HPDE6-E6E7 (cell line): Measurements from ENCODE around the gene ULBP3.
"Not testable (repeated sequence)": the region's sequence is repeated elsewhere in the genome, so short reads cannot be mapped to it uniquely, and the experiment has no call there.

Experiments
- DNase-seq: peaks from one replicate; pipeline ENCODE4 v3.0.0; 2011; ENCODE audit warnings: missing footprints; ENCODE audit errors: extremely low spot score

Gene ULBP3

DNA sequence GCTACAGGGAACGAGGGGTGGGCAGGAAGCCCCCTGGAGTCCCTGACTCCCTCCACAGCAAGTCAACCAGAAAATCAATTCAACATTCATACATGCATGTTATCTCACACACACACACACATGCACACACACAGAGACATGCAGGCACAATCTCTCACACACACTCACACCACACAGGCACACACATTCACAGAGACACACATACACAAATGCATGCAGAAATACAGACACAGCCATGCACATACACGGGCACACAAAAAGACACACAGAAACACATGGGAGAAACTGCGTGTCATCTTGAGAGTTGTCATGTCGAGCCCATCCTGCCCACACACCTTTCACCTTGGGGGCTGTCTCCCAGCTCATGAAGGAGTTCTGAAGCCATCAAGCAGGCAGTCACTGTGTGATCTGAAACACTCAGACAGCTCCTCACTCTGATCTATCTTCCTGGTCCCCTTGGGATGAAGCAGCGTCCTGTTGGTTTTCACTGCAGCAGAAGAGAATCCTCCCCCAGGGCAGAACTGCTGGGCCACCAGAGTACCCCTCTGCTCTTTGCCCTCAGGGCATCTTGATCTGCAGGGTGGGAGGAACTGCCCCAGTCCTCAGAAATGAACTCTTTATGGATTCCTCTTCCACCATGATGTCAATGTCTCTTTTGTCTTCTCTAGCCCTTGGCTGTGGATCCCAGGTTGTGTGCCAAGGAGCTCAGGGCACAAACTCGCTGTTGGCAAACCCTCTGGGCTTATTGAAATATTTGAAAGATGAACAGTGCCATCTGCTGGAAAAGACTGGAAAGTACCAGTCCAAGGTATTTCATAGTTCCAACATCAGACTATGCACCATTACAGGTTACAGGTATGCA, 52.4 kb downstream of the ULBP3 start:
- no peak for DNase-seq

DNA sequence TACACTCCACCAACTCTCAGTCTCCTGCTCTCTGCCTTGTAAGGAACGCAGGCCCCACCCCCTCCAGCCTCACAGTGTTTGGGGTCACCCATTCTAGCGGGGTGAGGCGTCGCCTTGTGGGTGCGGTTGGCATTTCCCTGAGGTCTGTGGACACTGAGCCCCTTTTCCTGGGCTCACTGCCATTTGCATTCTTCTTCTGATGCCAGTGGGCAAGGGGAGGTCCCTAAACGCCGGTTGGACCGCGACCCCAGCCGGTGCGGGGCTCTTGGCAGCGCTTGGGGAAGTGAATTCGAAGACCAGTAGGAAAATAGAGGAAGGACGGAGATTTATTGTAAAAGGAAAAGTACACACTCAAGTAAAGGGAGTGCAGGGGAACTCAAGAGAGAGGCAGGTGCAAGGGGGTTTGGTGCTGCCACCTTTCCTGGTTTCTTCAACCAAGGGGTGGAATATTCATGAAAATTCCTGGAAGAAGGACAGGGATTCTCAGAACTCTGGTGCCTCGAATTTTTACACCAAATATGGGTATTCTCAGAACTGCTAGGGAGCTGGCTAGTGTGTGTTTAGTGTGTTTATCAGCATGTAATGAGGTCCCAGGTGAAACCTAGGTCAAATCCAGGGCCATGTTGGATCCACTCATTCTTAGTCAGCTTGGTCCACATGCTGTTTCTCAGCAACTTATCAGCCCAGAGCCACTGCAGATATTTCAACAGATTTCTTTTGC, 53.5 kb downstream of the ULBP3 start:
- DNase-seq, result not testable (repeated sequence)

DNA sequence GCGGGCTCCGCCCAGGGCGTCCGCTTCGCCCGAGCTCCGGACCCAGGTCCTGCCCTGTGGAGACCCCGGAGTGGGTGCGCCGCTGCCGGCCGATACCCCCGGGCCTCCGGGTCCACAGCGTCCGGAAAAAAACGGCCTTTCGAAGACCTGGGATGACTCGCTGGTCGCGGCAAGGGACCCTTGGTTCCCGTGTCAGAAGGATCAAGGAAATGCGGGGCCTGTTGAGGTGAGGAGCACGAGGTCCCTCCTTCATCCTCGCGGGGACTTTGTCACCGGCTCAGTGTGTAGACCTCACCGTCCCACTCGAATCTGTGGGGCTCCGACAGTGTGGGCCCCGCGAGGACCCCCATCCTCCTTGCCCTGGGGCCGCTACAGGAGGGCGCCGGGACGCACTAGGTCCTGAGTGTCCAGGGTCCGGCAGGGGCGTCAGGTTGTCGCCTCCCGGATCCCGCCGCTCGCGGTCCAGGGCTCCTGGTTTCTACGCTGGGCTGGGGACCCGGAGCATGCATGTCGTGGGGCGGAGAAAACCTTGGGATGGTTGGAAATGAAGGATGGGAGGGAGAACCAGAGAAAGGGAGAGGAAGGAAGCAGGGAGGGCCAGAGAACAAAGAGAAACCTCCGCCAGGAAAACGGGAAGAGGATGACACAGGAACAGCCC, 54.2 kb downstream of the ULBP3 start:
- DNase-seq, result not testable (repeated sequence)

DNA sequence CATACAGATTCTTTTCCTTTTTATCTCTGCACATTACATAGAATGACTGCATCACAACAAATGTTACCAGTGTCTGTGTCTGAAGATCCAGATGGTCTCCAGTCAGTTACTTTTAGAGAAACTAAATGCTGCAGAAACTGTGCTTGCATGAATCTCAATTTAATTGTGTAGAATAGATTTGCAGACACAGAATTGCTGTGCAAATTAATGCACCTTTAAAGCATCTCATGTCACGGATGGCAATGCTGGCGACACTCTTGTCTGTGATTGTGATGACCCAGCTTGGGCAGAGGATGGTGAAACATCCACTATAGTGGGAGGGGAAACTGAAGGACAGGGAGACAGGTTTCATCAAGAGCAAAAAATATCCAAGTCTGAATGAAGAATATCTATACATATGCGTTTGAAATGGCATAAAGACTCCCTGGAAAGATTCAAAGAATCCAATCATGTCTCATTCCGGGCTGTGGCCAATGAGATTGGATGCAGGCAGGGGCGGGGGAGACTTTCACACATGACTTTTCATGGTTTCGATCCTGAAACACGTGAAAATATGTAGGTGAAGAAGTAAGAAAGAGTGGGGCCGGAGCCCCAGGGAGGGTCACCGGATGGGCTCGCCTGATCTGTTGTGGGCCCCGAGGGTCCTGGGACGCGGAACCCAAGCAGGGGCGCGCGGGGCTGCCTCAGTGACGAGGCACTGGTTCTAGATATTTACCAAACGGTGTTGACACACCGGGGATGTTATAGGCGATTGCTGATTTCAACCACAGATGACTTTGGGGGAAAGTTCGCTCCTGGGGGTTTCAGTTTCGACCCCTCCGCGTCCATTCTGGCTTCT, 54.9 kb downstream of the ULBP3 start:
- not testable (repeated sequence) for DNase-seq

DNA sequence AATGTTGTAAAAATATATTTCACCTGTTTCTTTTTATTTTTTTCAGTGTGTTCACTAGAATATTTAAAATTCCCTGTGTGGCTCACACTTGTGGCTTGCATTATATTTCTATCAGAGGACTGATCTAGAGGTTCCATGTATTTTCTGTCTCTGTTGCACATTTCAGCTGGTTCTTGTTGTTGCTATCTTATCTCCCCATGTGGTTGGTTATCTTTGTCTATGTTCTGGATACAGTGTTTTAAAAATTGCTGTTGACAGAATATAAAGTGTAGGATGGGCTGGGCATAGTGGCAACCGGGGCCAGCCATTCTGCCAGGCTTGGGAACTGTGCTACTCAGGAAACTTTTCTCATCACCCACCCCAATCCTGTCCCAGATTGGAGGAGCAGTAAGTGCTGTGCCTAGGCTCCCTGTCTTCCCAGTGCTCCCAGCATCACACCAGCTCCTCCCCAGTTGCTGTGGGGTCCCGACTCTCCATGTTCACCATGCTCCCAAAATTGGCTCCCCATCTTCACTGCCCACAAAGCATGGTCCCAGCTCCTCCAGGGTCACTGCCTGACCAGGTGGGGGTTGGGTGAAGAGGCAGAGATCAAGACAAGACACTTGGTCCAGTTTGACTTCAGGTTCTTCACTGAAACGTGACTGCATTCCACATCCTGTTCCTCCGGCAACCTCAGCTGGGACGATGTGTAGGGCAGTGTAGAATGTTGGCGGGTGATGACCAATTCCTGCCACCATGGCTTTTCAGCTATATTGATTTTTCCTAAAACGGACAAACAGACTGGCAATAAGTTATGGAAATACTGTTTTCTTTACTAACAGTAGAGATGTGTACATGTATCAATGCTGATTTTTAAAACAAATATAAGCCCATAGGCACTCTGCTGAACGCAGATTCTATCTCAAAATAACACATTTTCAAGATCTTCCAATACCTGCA, 55.8 kb downstream of the ULBP3 start:
- not testable (repeated sequence) for DNase-seq
